Activated CD4-positive, alpha-beta T cell treated with anti-CD3 and anti-CD28 coated beads for 36 hours (primary cell): ENCODE results near the gene DCANP1. TPM values are rescaled to one million over a fixed set of nuclear protein-coding genes. Genes with fewer than 3 reads are reported as not detected.

Source experiments
- ATAC-seq: fragments of 200-7000 bp; cut with Tn5 transposase; one replicate; pipeline ENCODE4 v1.10.0; 2021; ENCODE audit warnings: mild to moderate bottlenecking, moderate library complexity
- CTCF ChIA-PET: fragments of 350-600 bp; sonication (Branson Sonifier 250); formaldehyde crosslinking; loops from one replicate; lab custom pipeline; 2021; ENCODE audit warnings: antibody characterized with exemption; lab: Charles Lee
- POLR2A ChIA-PET: fragments of 350-600 bp; sonication (Branson Sonifier 250); formaldehyde crosslinking; loops from one replicate; lab custom pipeline; 2021; ENCODE audit warnings: antibody characterized with exemption, inconsistent platforms; lab: Charles Lee
- DNase-seq: peaks from one replicate; pipeline ENCODE4 v3.0.0-alpha.2; 2020
- H3K27ac Mint-ChIP-seq: one replicate; pipeline ENCODE4 v1.8.0; 2021; ENCODE audit warnings: mixed read lengths
- H3K27me3 Mint-ChIP-seq: one replicate; pipeline ENCODE4 v1.8.0; 2021; ENCODE audit warnings: mixed read lengths
- H3K36me3 Mint-ChIP-seq: one replicate; pipeline ENCODE4 v1.8.0; 2021; ENCODE audit warnings: low read depth, mixed read lengths
- H3K4me1 Mint-ChIP-seq: one replicate; pipeline ENCODE4 v1.8.0; 2021; ENCODE audit warnings: mixed read lengths
- H3K4me3 Mint-ChIP-seq: one replicate; pipeline ENCODE4 v1.8.0; 2021; ENCODE audit warnings: mild to moderate bottlenecking, moderate library complexity, mixed read lengths
- H3K9me3 Mint-ChIP-seq: one replicate; pipeline ENCODE4 v1.8.0; 2021; ENCODE audit warnings: low read depth, mixed read lengths
- intact Hi-C, 2 experiments: fragments of 100-400 bp; cut with DNase I in 1 of 2; cut with micrococcal nuclease in 1 of 2; formaldehyde crosslinking; loops; one replicate each; pipeline versions ENCODE4 v1.14.2 to v1.15.1; 2022 to 2024; cut with DNase I, micrococcal nuclease
- total RNA-seq, 2 experiments: library from RNA; stranded (reverse); gene quantifications; one replicate each; pipeline ENCODE4 v1.2.3, GENCODE V29; 2021

The DCANP1 gene
- total RNA-seq, 2 experiments from 2014 or later: not detected

DNA sequence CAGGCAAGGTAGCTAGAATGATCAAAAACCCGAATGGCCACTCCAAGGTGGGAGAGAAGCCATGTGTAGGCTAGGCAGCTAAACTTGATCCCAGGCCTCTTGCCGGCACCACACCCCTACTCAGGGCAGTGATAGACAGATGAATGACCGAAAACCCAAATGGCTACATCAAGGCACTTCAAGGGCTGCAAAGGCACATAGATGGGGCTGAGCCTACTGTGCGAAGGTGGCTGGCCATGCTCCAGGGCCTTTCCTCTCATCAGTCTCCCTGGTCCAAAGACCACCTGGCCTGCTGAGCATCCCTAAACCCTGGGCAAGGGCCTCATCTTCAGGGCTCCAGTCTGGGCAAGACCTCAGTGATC lies 8.7 kb upstream of the DCANP1 start:
- Mint-ChIP-seq H3K4me3 (no peak overlapping the region), H3K4me1 (no peaks in the 10 kb centered on the region), H3K27me3 (peaks cover 15% of the 10 kb centered on the region), H3K36me3 (no peaks in the 10 kb centered on the region), H3K9me3 (no peaks in the 10 kb centered on the region), H3K27ac (no peak overlapping the region)
- intact Hi-C loops: no loop called here
- no peak for ATAC-seq
- POLR2A ChIA-PET: no interaction called here
- no peak for DNase-seq
- CTCF ChIA-PET: interaction anchor here (0.8 to 14.5 kb wide), 7 partner anchors 9 to 107 kb away, joined by 3 to 282 read pairs (median 10); no protein-coding TSS in a partner anchor

DNA sequence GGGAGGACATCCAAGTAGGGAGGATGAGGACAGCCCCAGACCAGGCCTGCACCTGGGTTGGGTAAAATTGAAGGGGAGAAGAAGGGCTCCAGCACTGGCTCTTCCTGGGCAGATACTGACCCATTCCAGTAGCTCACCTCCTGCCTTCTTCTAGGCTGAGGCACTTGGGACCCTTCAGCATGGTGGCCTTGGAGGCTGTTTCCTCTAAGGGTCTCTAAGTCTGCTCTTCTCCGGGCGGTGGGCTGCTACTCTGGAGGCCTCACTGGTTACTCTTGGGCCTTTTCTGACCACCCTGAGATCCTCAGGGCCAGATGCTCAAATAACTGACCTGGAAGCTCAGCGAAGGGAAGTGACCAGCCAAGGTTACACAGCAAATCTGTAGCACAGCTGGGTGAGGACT lies 7.8 kb upstream of the DCANP1 start:
- no peaks in the 10 kb centered on the region for H3K9me3 Mint-ChIP-seq
- CTCF ChIA-PET: interaction anchor here (0.9 to 14.5 kb wide), 5 partner anchors 10 to 108 kb away, joined by 3 to 282 read pairs (median 8); no protein-coding TSS in a partner anchor
- intact Hi-C loops: no loop called here
- H3K27me3 Mint-ChIP-seq: peaks cover 12% of the 10 kb centered on the region
- ATAC-seq (no peak), DNase-seq (no peak)
- no peaks in the 10 kb centered on the region for H3K4me1 Mint-ChIP-seq
- no peak overlapping the region for H3K27ac Mint-ChIP-seq
- H3K36me3 Mint-ChIP-seq: no peaks in the 10 kb centered on the region
- H3K4me3 Mint-ChIP-seq: no peak overlapping the region
- POLR2A ChIA-PET: no interaction called here

DNA sequence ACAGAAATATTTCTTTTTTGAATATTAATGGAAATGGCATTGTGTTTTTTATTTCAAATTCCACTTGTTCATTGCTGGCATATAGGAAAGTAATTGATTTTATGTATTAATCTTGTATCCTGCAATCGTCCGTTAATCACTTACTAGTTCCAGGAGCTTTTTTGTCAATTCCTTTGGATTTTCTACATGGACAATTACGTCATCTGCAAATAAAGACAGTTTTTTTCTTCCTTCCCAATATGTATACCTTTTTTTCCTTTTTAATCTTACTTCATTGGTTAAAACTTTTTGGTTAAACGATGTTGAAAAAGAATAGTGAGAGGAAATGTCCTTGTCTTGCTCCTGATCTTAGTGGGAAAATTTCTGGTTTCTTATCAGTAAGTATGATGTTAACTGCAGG lies 6.5 kb upstream of the DCANP1 start:
- H3K36me3 Mint-ChIP-seq: no peaks in the 10 kb centered on the region
- ChIA-PET CTCF (interaction anchor here (0.6 kb wide), 1 partner anchor 1927 kb away, joined by 3 read pairs; no protein-coding TSS in a partner anchor), POLR2A (no interaction called here)
- no peaks in the 10 kb centered on the region for H3K4me1 Mint-ChIP-seq
- ATAC-seq: no peak
- no peak for DNase-seq
- H3K4me3 Mint-ChIP-seq: no peak overlapping the region
- H3K27ac Mint-ChIP-seq: no peak overlapping the region
- H3K27me3 Mint-ChIP-seq: peaks cover 14% of the 10 kb centered on the region
- intact Hi-C loops: no loop called here
- no peaks in the 10 kb centered on the region for H3K9me3 Mint-ChIP-seq

DNA sequence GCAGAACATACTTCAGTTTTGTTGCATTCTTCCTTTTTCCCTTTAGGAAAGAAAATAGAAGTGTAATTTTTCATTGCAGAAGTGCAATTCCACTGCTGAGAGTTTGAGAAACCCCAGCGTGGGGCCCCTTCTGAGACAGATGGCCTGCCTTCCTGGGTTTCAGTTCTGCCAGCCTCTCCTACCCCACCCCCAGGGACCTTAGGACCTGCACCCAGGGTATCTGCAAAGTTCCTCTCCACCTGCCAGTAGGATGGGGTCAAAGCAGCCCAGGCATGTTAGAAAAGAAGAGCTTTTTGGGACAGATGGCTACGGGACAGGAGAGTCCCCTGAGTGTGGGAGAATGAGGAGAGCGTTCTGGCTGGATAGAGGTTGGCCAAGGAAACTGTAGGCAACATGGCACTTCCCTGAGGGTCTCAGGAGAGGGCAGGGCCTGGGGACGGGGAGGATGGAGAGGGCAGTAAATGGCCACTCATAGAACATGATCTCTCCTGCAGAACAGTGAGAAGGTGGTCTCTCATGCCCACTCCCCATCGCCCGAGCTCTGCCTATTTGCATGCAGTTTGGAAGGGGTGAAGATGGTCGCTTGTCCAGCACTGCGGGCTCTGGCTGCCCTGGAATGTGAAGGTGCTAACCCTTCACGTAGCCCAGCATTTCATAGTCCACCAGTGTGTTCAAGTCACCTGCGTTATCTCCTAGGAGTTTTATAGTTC lies 5.3 kb upstream of the DCANP1 start, which contains the start of gene TIFAB:
TIFAB (minus strand) TSS at position 31 of the 710 bp plus-strand sequence. CDS start 2,412 bp downstream, outside the sequence.
- Mint-ChIP-seq H3K27me3 (peaks cover 14% of the 10 kb centered on the region), H3K4me1 (no peaks in the 10 kb centered on the region), H3K36me3 (no peaks in the 10 kb centered on the region), H3K9me3 (no peaks in the 10 kb centered on the region), H3K4me3 (no peak within 1 kb of the TSS), H3K27ac (no peak within 1 kb of the TSS)
- intact Hi-C loops: no loop called here
- CTCF ChIA-PET: interaction anchor here (1.0 kb wide), 1 partner anchor 13 kb away, joined by 5 read pairs; no protein-coding TSS in a partner anchor
- no peak for DNase-seq
- ATAC-seq: no peak
- POLR2A ChIA-PET: no interaction called here

DNA sequence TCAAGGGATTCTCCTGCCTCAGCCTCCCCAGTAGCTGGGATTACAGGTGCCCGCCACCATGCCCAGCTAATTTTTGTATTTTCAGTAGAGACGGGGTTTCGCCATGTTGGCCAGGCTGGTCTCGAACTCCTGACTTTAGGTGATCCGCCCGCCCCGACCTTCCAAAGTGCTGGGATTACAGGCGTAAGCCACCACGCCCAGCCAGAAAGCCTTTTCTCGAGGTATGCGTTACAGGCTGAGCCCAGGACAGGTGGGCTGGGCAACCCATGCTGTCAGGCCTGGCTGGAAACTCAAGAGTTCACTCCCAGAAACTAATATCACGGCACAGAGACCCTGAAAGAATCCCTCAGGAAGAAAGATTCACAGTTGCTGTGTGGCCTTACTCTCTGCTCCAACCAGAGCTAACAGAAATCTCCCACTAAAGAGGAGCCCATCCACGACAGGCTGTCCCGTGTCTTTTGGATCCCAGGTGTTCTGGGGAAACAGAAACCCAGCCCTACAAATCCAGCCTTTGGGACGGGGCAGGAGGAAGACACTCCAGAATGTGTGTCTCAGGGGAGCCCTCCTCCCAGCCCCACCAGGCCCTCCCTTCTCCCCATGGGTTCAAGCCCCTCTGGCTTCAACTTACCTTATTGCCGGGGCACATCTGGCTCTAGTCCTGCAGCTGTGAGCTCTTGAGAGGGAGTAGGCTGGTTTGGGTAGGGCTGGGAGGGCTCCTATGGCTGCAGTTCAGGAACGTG lies 4.6 kb upstream of the DCANP1 start:
- no peak overlapping the region for H3K27ac Mint-ChIP-seq
- no peaks in the 10 kb centered on the region for H3K4me1 Mint-ChIP-seq
- H3K4me3 Mint-ChIP-seq: no peak overlapping the region
- POLR2A ChIA-PET: no interaction called here
- no peak for DNase-seq
- no peaks in the 10 kb centered on the region for H3K9me3 Mint-ChIP-seq
- CTCF ChIA-PET: interaction anchor here (1.0 kb wide), 1 partner anchor 13 kb away, joined by 5 read pairs; no protein-coding TSS in a partner anchor
- H3K36me3 Mint-ChIP-seq: no peaks in the 10 kb centered on the region
- intact Hi-C loops: no loop called here
- ATAC-seq: no peak
- peaks cover 11% of the 10 kb centered on the region for H3K27me3 Mint-ChIP-seq

DNA sequence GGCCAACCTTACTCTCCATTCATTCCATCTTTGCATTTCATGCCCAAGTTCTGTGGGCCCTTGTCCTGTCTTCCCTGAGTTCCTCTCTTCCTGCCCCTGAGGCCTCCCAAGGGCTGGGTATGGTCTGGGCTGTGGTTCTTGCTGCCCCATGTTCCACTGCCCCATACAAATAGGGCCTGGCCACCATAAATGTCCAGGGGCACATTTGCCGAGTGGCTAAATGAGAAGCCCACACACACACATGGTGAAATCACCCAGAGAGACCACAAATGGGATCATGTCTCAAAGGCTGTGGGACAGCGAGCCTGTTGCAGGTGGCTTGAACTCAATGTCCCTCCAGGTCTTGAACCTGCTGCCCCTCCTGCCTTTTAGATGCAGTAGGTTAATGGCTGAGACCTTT lies 3.8 kb upstream of the DCANP1 start:
- ChIA-PET CTCF (interaction anchor here (0.7 kb wide), 2 partner anchors 115 to 217 kb away, joined by 3 read pairs; no protein-coding TSS in a partner anchor), POLR2A (no interaction called here)
- intact Hi-C loops: no loop called here
- H3K27me3 Mint-ChIP-seq: peaks cover 6% of the 10 kb centered on the region
- H3K27ac Mint-ChIP-seq: no peak overlapping the region
- ATAC-seq (no peak), DNase-seq (no peak)
- no peaks in the 10 kb centered on the region for H3K4me1 Mint-ChIP-seq
- no peak overlapping the region for H3K4me3 Mint-ChIP-seq
- no peaks in the 10 kb centered on the region for H3K36me3 Mint-ChIP-seq
- no peaks in the 10 kb centered on the region for H3K9me3 Mint-ChIP-seq

DNA sequence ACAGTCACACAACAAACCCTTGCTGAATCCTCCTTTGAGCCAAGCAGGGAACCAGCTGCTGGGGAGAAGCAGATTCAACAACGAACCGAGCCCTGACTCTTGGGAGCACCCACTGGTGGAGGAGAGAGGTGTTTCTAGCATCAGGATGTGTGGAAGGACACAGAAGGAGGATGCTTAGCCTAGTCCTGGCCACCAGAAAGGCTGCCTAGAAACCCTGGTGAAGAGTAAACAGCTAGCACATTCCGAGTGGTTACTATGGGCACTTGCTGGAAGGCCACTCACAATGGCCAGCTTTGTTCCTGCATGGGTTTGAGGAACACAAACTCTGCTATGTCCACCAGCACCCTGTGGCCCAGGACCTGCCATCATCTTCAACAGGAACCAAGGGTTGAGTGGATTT lies 3.2 kb upstream of the DCANP1 start:
- intact Hi-C loops: no loop called here
- no peaks in the 10 kb centered on the region for H3K4me1 Mint-ChIP-seq
- H3K9me3 Mint-ChIP-seq: no peaks in the 10 kb centered on the region
- ChIA-PET CTCF (interaction anchor here (0.7 kb wide), 2 partner anchors 116 to 216 kb away, joined by 3 read pairs; no protein-coding TSS in a partner anchor), POLR2A (no interaction called here)
- H3K4me3 Mint-ChIP-seq: no peak overlapping the region
- H3K27me3 Mint-ChIP-seq: peaks cover 6% of the 10 kb centered on the region
- no peaks in the 10 kb centered on the region for H3K36me3 Mint-ChIP-seq
- ATAC-seq: no peak
- no peak overlapping the region for H3K27ac Mint-ChIP-seq
- DNase-seq: no peak

DNA sequence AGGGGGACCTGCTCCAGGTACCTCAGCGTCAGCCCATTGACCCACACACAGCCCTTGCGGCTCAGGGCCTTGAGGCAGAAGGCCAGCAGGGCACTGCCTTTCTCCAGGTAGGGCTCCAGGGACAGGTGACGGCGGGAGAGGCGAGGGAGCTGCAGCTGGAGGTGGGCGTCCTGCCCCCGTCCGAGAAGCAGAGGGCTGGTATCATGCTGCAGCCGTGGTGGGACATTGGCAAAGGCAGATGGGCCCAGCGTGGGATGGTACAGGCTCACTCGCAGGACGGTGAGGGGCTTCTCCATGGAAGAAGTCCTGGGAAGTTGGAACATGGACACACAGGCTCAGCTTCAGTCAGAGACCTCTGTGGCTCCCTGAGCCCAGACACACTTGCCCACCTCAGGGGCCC lies 2.5 kb upstream of the DCANP1 start:
- DNase-seq (no peak), ATAC-seq (no peak)
- no peaks in the 10 kb centered on the region for H3K36me3 Mint-ChIP-seq
- intact Hi-C loops: no loop called here
- H3K4me3 Mint-ChIP-seq: no peak overlapping the region
- H3K27me3 Mint-ChIP-seq: peaks cover 6% of the 10 kb centered on the region
- H3K4me1 Mint-ChIP-seq: no peaks in the 10 kb centered on the region
- ChIA-PET CTCF (interaction anchor here (0.6 to 1.3 kb wide), 3 partner anchors 8 to 102 kb away, joined by 3 to 5 read pairs (median 4); no protein-coding TSS in a partner anchor), POLR2A (no interaction called here)
- H3K9me3 Mint-ChIP-seq: no peaks in the 10 kb centered on the region
- H3K27ac Mint-ChIP-seq: no peak overlapping the region

DNA sequence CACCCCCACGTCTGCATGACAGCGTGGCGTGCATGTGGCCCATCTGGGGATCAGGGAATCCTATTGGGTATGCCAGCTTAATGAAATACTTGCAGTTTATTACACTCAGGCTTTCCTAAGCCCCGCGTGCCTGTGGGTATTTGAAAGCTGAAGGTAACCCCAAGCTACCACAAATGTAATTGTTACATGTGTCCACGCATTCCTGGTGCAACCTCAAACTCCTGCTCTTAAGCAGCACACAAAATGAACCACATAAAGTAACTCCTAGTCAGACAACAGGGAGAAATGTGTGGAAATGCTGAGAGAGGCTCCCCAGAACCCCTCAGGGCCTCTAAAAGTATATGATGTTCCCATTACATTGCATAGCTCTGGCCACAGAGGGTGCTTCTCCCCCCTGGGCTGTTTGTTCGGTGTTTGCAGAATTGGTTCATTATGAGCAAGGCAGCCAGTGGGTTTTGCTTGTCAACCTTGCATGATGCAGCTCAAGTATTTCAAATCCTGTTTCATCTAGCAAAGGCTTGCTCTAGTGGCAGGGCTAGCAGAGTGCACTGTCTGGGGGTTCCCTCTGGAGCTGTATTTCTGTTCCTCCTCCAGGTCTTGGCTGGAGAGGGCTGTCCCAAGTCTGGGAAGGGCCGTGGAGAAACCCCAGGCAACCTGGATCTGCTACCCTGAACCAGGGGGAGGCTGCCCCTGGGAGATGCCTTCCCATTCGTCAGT lies 1.8 kb upstream of the DCANP1 start:
- H3K4me1 Mint-ChIP-seq: no peaks in the 10 kb centered on the region
- no peak overlapping the region for H3K27ac Mint-ChIP-seq
- intact Hi-C loops: no loop called here
- H3K4me3 Mint-ChIP-seq: no peak overlapping the region
- DNase-seq: no peak
- no peaks in the 10 kb centered on the region for H3K9me3 Mint-ChIP-seq
- ChIA-PET CTCF (interaction anchor here (0.6 to 1.3 kb wide), 4 partner anchors 9 to 117 kb away, joined by 3 to 5 read pairs (median 4); no protein-coding TSS in a partner anchor), POLR2A (no interaction called here)
- no peaks in the 10 kb centered on the region for H3K36me3 Mint-ChIP-seq
- ATAC-seq: no peak
- peaks cover 5% of the 10 kb centered on the region for H3K27me3 Mint-ChIP-seq

DNA sequence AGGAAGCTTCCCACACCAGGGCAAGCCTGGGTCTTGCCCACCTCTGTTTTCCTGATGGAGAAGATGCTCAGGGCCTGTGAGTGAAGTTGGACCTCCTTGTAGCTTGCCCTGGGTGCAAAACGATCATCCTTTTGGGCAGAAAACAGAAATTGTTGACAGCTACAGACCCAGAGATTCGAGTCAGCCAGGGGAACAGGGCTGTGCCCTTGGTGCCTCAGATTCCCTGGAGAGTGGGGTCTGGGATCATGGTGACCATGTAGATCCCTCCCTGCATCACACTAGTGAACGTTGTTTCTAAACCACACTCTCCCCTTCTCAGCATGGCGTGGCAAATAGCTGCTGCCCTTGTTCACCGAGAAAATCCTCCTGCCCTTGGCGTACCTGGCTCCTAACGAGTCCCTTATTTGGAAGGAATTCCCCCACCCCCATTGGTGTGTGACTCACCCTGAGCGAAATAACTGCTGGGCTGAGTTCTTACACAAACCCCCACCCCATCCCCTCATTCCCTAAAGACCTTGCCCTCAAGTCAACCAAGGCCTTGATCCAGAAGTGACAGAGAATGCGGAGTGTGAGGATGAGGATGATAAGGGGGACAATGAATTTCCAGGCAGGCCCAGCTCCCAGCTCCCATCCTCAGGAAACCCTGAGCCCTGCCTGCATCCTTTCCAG lies 1.1 kb upstream of the DCANP1 start:
- Mint-ChIP-seq H3K27ac (no peak overlapping the region), H3K36me3 (no peaks in the 10 kb centered on the region), H3K4me1 (no peaks in the 10 kb centered on the region), H3K9me3 (no peaks in the 10 kb centered on the region), H3K4me3 (no peak overlapping the region), H3K27me3 (peaks cover 4% of the 10 kb centered on the region)
- ChIA-PET CTCF (interaction anchor here (0.6 to 1.3 kb wide), 3 partner anchors 10 to 118 kb away, joined by 4 to 5 read pairs (median 5); no protein-coding TSS in a partner anchor), POLR2A (no interaction called here)
- peak; percentile 14 for DNase-seq
- intact Hi-C loops: no loop called here
- ATAC-seq: no peak
